Activated CD4-positive, alpha-beta T cell treated with anti-CD3 and anti-CD28 coated beads for 36 hours (primary cell): Measurements from ENCODE around the gene ZEB1. TPM values are rescaled to one million over a fixed set of nuclear protein-coding genes. Genes with fewer than 3 reads are reported as not detected.
A peak's percentile ranks its signal among the peaks of the same experiment; 100 is the strongest.

ENCODE experiments used
- ATAC-seq: fragments of 200-7000 bp; cut with Tn5 transposase; one replicate; pipeline ENCODE4 v1.10.0; 2021; ENCODE audit warnings: mild to moderate bottlenecking, moderate library complexity
- CTCF ChIA-PET: fragments of 350-600 bp; sonication (Branson Sonifier 250); formaldehyde crosslinking; loops from one replicate; lab custom pipeline; 2021; ENCODE audit warnings: antibody characterized with exemption; lab: Charles Lee
- POLR2A ChIA-PET: fragments of 350-600 bp; sonication (Branson Sonifier 250); formaldehyde crosslinking; loops from one replicate; lab custom pipeline; 2021; ENCODE audit warnings: antibody characterized with exemption, inconsistent platforms; lab: Charles Lee
- DNase-seq: peaks from one replicate; pipeline ENCODE4 v3.0.0-alpha.2; 2020
- H3K27ac Mint-ChIP-seq: one replicate; pipeline ENCODE4 v1.8.0; 2021; ENCODE audit warnings: mixed read lengths
- H3K27me3 Mint-ChIP-seq: one replicate; pipeline ENCODE4 v1.8.0; 2021; ENCODE audit warnings: mixed read lengths
- H3K36me3 Mint-ChIP-seq: one replicate; pipeline ENCODE4 v1.8.0; 2021; ENCODE audit warnings: low read depth, mixed read lengths
- H3K4me1 Mint-ChIP-seq: one replicate; pipeline ENCODE4 v1.8.0; 2021; ENCODE audit warnings: mixed read lengths
- H3K4me3 Mint-ChIP-seq: one replicate; pipeline ENCODE4 v1.8.0; 2021; ENCODE audit warnings: mild to moderate bottlenecking, moderate library complexity, mixed read lengths
- H3K9me3 Mint-ChIP-seq: one replicate; pipeline ENCODE4 v1.8.0; 2021; ENCODE audit warnings: low read depth, mixed read lengths
- intact Hi-C, 2 experiments: fragments of 100-400 bp; cut with DNase I in 1 of 2; cut with micrococcal nuclease in 1 of 2; formaldehyde crosslinking; loops; one replicate each; pipeline versions ENCODE4 v1.14.2 to v1.15.1; 2022 to 2024; cut with DNase I, micrococcal nuclease
- total RNA-seq, 2 experiments: library from RNA; stranded (reverse); gene quantifications; one replicate each; pipeline ENCODE4 v1.2.3, GENCODE V29; 2021

ZEB1 gene
- total RNA-seq, 2 experiments from 2014 or later, result 32.0 to 49.0 TPM

DNA sequence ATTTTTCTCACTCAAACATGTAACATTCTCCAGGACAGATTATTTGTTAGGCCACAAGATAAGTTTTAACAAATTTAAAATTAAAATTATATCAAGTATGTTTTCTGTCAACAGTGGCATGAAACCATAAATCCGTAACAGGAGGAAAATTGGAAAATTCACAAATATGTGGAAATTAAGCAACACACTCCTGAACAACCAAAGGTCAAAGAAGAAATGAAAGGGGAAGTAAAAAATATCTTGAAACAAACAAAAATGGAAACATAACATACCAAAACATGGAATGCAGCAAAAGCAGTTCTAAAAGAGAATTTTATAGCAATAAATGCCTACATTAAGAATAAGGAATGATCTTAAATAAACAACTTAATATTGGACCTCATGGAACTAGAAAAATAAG lies 147.3 kb downstream of the ZEB1 start:
- no peaks in the 10 kb centered on the region for H3K27me3 Mint-ChIP-seq
- intact Hi-C loops, result no loop called here
- no peak overlapping the region for H3K27ac Mint-ChIP-seq
- no peak for ATAC-seq
- no peak overlapping the region for H3K4me3 Mint-ChIP-seq
- peaks cover 32% of the 10 kb centered on the region for H3K9me3 Mint-ChIP-seq
- peaks cover 72% of the 10 kb centered on the region for H3K36me3 Mint-ChIP-seq
- no peaks in the 10 kb centered on the region for H3K4me1 Mint-ChIP-seq
- no peak for DNase-seq
- CTCF ChIA-PET, result interaction anchor here (0.6 to 1.0 kb wide), 2 partner anchors 9 to 380 kb away, joined by 3 to 4 read pairs; no protein-coding TSS in a partner anchor
- POLR2A ChIA-PET, result no interaction called here

DNA sequence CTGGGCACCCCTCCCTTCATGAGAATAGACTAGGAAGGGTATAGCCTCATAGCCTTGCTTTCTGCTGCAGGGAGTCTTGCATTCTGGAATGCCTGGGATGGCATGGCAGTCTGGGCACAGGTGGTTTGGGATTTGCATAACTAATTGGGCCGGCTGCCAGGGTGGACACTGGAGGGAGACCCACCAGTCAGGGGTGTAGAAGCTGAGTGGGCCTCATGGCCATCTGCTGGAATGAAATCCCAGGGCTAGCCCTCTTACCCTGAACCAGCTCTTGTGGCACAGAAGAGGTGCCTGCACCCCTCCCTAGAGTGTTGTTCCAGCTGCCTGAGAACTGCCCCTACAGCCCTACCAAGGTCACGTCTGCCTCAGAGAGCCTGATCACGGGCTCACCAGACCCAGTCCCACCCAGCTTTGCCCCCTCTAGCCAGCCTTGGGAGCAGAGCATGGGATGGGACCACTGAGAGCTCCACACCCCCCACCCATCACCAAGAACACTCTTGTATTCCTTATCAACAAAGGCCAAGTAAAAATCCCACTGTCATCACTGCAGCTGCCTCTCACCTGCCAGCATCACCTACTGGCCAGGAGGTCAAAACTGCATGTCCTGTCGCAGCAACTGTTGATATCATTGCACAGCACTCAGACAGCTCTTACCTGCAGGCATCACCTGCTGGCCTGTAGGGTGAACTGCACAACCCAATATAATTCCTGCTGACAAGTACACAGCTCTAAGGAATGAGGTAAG lies 148.9 kb downstream of the ZEB1 start:
- intact Hi-C loops, result no loop called here
- Mint-ChIP-seq H3K4me3 (no peak overlapping the region), H3K4me1 (no peaks in the 10 kb centered on the region), H3K36me3 (peaks cover 56% of the 10 kb centered on the region), H3K27ac (no peak overlapping the region), H3K27me3 (no peaks in the 10 kb centered on the region), H3K9me3 (peaks cover 24% of the 10 kb centered on the region)
- POLR2A ChIA-PET, result no interaction called here
- CTCF ChIA-PET, result interaction anchor here (1.6 kb wide), 1 partner anchor 9 kb away, joined by 3 read pairs; no protein-coding TSS in a partner anchor
- peak; percentile 25 for DNase-seq
- ATAC-seq, result peak; percentile 57

DNA sequence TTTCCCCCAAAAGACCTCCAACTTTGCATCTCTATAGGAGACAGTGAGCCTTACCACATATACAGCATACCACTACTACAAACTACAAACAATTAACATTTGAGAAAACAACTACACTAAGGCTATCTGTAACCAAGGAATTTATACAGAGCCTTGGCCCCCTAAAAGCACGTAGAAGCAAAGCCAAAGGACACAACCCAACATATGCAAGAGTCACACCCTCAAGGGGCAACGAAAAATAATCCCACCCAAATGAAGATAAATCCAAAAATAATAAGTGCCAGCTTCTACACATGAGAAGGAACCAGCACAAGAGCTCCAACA lies 149.5 kb downstream of the ZEB1 start:
- POLR2A ChIA-PET, result no interaction called here
- H3K4me3 Mint-ChIP-seq, result no peak overlapping the region

DNA sequence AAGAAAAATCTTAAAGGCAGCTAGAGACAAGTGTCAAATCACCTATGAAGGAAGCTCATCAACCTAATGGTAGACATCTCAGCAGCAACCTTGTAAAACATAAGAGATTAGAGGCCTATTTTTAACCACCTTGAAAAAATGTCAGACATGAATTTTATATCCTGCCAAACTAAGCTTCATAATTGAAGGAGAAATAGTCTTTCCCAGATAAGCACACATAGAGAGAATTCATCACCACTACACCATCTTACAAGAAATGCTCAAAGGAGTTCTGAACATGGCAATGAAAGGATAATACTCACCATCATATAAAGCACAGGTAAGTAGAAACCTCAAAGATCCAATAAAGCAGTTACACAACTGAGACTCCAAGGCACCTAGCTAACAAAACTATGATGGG lies 156.5 kb downstream of the ZEB1 start:
- no peak overlapping the region for H3K4me3 Mint-ChIP-seq
- H3K9me3 Mint-ChIP-seq, result peaks cover 19% of the 10 kb centered on the region
- intact Hi-C loops, result no loop called here
- no peak overlapping the region for H3K27ac Mint-ChIP-seq
- ChIA-PET POLR2A (no interaction called here), CTCF (interaction anchor here (0.9 kb wide), 1 partner anchor 9 kb away, joined by 4 read pairs; no protein-coding TSS in a partner anchor)
- H3K27me3 Mint-ChIP-seq, result no peaks in the 10 kb centered on the region
- DNase-seq (no peak), ATAC-seq (no peak)
- peaks cover 21% of the 10 kb centered on the region for H3K4me1 Mint-ChIP-seq
- peaks cover 11% of the 10 kb centered on the region for H3K36me3 Mint-ChIP-seq

More for the DNA sequence above, 149.5 kb downstream of the ZEB1 start:
- DNase-seq (no peak), ATAC-seq (no peak)
- CTCF ChIA-PET, result interaction anchor here (1.6 kb wide), 1 partner anchor 10 kb away, joined by 3 read pairs; no protein-coding TSS in a partner anchor
- Mint-ChIP-seq H3K36me3 (peaks cover 51% of the 10 kb centered on the region), H3K27ac (no peak overlapping the region), H3K9me3 (peaks cover 18% of the 10 kb centered on the region), H3K4me1 (no peaks in the 10 kb centered on the region), H3K27me3 (no peaks in the 10 kb centered on the region)
- intact Hi-C loops, result no loop called here

DNA sequence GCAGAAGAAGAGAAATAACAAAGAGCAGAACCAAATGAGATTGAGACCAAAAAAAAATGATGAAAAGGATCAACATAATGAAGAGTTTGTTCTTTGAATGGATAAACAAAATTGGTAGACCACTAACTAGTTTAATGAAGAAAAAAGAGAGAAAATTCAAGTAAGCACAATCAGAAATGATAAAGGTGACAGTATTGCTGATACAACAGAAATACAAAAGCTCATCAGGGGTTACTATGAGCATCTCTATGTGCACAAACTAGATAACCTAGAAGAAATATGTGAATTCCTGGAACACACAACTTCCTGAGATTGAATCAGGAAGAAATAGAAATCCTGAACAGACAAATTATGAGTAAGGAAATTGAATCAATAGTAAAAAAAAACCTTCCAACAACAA lies 157.1 kb downstream of the ZEB1 start:
- H3K4me1 Mint-ChIP-seq, result peaks cover 21% of the 10 kb centered on the region
- H3K27me3 Mint-ChIP-seq, result no peaks in the 10 kb centered on the region
- ChIA-PET CTCF (interaction anchor here (0.7 to 0.9 kb wide), 2 partner anchors 9 to 15 kb away, joined by 3 to 4 read pairs; no protein-coding TSS in a partner anchor), POLR2A (no interaction called here)
- no peak overlapping the region for H3K27ac Mint-ChIP-seq
- intact Hi-C loops, result no loop called here
- DNase-seq (no peak), ATAC-seq (no peak)
- peaks cover 19% of the 10 kb centered on the region for H3K9me3 Mint-ChIP-seq
- H3K4me3 Mint-ChIP-seq, result no peak overlapping the region
- peaks cover 11% of the 10 kb centered on the region for H3K36me3 Mint-ChIP-seq

DNA sequence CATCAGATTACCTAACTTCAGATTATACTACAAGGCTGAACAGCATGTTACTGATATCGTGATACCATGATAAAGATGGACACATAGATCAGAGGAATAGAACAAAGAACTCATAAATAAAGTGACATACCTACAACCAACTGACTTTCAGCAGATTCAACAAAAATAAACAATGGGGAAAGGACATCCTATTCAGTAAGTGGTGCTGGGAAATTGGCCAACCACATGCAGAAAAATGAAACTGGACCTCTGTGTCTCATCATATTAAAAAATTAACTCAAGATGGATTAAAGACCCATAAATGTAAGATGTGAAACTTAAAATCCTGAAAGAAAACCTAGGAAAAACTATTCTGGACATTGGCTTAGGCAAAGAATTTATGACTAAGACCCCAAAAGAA lies 158.6 kb downstream of the ZEB1 start:
- Mint-ChIP-seq H3K4me1 (peaks cover 21% of the 10 kb centered on the region), H3K27me3 (no peaks in the 10 kb centered on the region), H3K4me3 (no peak overlapping the region), H3K27ac (no peak overlapping the region), H3K36me3 (peaks cover 9% of the 10 kb centered on the region), H3K9me3 (peaks cover 19% of the 10 kb centered on the region)
- ChIA-PET POLR2A (no interaction called here), CTCF (no interaction called here)
- no peak for ATAC-seq
- DNase-seq, result no peak
- intact Hi-C loops, result no loop called here

DNA sequence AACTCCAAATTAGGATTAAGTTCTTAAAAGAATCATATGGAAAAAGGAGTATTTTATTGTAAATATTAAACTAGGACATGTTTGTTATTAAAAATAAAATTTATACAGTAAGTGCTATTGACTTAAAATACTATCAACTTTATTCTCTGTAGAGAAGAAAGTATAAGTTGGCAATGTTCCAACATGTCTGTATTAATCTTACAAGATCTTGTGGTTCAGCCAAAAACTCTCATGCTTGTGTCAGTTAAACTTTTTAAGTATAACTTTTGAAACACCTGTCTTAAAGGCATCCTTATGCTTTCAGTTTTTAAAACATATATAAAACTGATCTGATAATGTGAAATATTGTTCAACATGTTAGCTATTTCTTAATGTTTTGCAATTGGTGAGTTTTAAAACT lies 160.7 kb downstream of the ZEB1 start:
- POLR2A ChIA-PET, result no interaction called here
- ATAC-seq, result no peak

DNA sequence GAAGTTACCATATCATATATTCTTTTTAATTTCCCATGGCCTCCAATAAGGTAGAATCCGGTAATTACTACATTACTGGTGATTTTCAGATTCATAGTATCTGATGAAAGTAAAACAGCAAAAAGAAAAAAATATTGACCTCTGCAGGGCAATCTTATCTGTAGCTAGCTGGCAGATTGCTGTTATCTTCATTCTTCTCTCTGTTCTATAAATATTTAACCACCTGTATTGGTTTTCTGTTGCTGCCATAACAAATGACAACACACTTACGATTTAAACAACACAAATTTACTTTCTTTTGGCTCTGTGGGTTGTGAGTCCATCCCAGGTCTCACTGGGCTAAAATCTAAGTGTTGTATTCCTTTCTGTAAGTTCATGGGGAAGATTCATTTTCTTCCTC lies 164.5 kb downstream of the ZEB1 start:
- Mint-ChIP-seq H3K4me1 (peaks cover 8% of the 10 kb centered on the region), H3K27ac (no peak overlapping the region), H3K4me3 (no peak overlapping the region), H3K36me3 (peaks cover 18% of the 10 kb centered on the region), H3K9me3 (peaks cover 7% of the 10 kb centered on the region), H3K27me3 (no peaks in the 10 kb centered on the region)
- POLR2A ChIA-PET, result no interaction called here
- CTCF ChIA-PET, result no interaction called here
- no peak for ATAC-seq
- intact Hi-C loops, result no loop called here
- no peak for DNase-seq

More for the DNA sequence above, 160.7 kb downstream of the ZEB1 start:
- DNase-seq, result no peak
- H3K27me3 Mint-ChIP-seq, result no peaks in the 10 kb centered on the region
- intact Hi-C loops, result no loop called here
- H3K27ac Mint-ChIP-seq, result no peak overlapping the region
- peaks cover 19% of the 10 kb centered on the region for H3K9me3 Mint-ChIP-seq
- H3K36me3 Mint-ChIP-seq, result peaks cover 15% of the 10 kb centered on the region
- peaks cover 21% of the 10 kb centered on the region for H3K4me1 Mint-ChIP-seq
- no peak overlapping the region for H3K4me3 Mint-ChIP-seq
- CTCF ChIA-PET, result interaction anchor here (0.7 kb wide), 1 partner anchor 11 kb away, joined by 3 read pairs; no protein-coding TSS in a partner anchor

DNA sequence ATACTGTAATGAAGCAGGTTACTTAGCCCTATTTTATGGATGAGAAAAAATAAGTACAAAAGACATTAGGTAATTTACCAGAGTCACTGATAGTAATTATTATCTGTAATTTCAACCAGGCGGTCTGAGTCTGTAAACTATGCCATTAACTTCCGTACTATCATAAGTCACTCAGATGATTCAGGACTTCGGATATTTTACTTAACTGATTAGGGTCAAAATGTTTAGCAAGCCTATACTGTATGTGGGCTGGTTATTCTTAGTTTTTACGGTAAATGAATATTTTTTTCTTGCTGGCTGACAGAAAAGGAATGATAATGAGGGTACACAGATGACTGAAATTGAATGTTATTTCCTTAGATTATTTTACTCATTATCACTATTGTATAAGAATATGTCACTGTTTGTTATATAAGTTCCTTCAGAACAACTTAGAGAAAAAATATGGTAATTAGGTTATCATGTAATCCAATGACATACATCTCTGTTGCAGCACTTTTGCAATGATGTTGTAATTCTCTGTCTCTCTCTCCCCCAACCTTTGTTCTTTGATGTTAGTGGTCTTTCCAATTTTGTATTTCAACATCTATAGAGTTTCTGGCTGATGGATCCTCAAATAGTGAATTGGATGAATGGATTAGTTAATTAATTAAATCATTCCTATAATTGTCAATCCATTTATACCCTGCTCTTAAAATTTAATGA lies 165.6 kb downstream of the ZEB1 start:
- ATAC-seq (no peak), DNase-seq (no peak)
- H3K4me1 Mint-ChIP-seq, result no peaks in the 10 kb centered on the region
- H3K4me3 Mint-ChIP-seq, result no peak overlapping the region
- H3K9me3 Mint-ChIP-seq, result peaks cover 7% of the 10 kb centered on the region
- POLR2A ChIA-PET, result no interaction called here
- CTCF ChIA-PET, result no interaction called here
- peaks cover 18% of the 10 kb centered on the region for H3K36me3 Mint-ChIP-seq
- intact Hi-C loops, result no loop called here
- H3K27ac Mint-ChIP-seq, result no peak overlapping the region
- no peaks in the 10 kb centered on the region for H3K27me3 Mint-ChIP-seq

DNA sequence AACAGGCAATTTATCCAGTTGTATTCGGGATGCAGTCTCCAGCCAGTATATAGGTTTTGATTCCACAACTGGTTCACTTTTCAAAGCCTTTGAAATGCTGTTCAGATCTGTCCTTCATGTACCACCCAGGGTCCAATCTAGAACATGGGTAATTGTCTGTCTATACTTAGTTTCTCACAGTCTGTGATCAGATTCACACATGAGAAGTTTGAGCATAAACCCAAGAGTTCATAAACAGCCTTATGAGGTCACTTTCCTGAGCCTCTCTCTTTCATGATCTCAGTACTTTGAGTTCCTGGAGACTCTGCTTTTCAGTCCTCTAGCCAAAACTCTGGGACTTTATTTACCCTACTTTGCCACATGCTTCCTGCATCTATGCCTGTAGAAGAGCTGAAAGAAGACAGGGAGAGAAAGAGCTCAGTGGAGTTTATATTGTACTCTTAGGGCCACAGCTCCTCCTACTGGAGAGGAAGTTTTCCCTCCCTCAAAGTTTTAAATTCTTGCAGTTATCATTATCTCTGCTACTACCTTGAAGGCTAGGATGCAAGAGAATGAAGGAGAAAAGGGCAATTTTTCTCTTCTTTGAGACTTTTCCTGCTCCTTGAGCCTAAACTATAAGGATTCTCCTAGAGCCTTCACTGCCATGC lies 172.0 kb downstream of the ZEB1 start:
- peaks cover 2% of the 10 kb centered on the region for H3K4me1 Mint-ChIP-seq
- peaks cover 11% of the 10 kb centered on the region for H3K36me3 Mint-ChIP-seq
- ChIA-PET CTCF (interaction anchor here (0.6 to 1.3 kb wide), 13 partner anchors 10 to 1040 kb away, joined by 3 to 8 read pairs (median 3); no protein-coding TSS in a partner anchor), POLR2A (no interaction called here)
- peaks cover 5% of the 10 kb centered on the region for H3K9me3 Mint-ChIP-seq
- H3K27ac Mint-ChIP-seq, result no peak overlapping the region
- no peaks in the 10 kb centered on the region for H3K27me3 Mint-ChIP-seq
- no peak overlapping the region for H3K4me3 Mint-ChIP-seq
- peak; percentile 32 for DNase-seq
- peak; percentile 51 for ATAC-seq
- intact Hi-C loops, result loop anchor here (1.0 to 10.0 kb wide), 7 partner anchors 169 to 764 kb away; partner anchors contain the start of genes ZEB1 (in 1 of the 2) and ZNF438 (in 1 of the 2)

DNA sequence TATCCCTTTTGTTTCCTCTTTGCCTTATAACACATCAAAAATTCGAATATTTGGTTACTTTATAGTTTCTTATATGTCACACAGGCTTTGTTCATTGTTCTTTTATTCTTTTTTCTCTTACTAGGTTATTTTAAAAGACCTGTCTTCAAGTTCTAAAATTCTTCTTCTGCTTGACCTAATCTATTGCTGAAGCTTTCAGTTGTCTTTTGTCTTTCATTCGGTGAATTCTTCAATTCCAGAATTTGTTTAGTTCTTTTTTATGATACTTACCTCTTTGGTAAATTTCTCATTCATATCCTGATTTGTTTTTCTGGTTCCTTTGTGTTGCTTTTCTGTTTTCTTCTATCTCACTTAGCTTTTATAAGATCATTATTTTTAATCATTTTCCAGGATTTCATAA lies 188.4 kb downstream of the ZEB1 start:
- ATAC-seq (no peak), DNase-seq (no peak)
- no peaks in the 10 kb centered on the region for H3K27me3 Mint-ChIP-seq
- H3K4me3 Mint-ChIP-seq, result no peak overlapping the region
- H3K4me1 Mint-ChIP-seq, result peaks cover 9% of the 10 kb centered on the region
- peaks cover 70% of the 10 kb centered on the region for H3K36me3 Mint-ChIP-seq
- CTCF ChIA-PET, result interaction anchor here (1.5 kb wide), 1 partner anchor 16 kb away, joined by 3 read pairs; no protein-coding TSS in a partner anchor
- H3K27ac Mint-ChIP-seq, result no peak overlapping the region
- POLR2A ChIA-PET, result no interaction called here
- intact Hi-C loops, result no loop called here
- peaks cover 32% of the 10 kb centered on the region for H3K9me3 Mint-ChIP-seq
